Psoas muscle (tissue), 8 donors: ENCODE data around the gene FADS2. TPM values are rescaled to one million over a fixed set of nuclear protein-coding genes. Genes with fewer than 3 reads are reported as not detected.

Experiments
- ATAC-seq, 4 donors: fragments of 200-7000 bp; cut with Tn5 transposase; one replicate each; pipeline ENCODE4 v1.9.1; 2020; ENCODE audit warnings: moderate library complexity in 3 of 4, mild to moderate bottlenecking in 2 of 4
- DNase-seq, 2 donors: peaks; one replicate each; pipeline ENCODE4 v3.0.0-alpha.2; 2020
- H3K27ac ChIP-seq: fragments of 200-600 bp; one replicate; pipeline ENCODE4 v1.8.0; 2022
- H3K27me3 ChIP-seq, 3 donors: fragments of 200-600 bp in 1 of 3; one replicate each; pipeline versions ENCODE4 v1.6.1 to v1.8.0; 2013 to 2022; ENCODE audit warnings: low read length in 2 of 3, mild to moderate bottlenecking in 2 of 3, moderate library complexity in 1 of 3; ENCODE audit not compliant: insufficient read depth in 3 of 3
- H3K36me3 ChIP-seq, 2 donors: fragments of 200-600 bp in 1 of 2; one replicate each; pipeline versions ENCODE4 v1.6.1 to v1.8.0; 2013 to 2022; ENCODE audit warnings: low read depth in 1 of 2, mild to moderate bottlenecking in 1 of 2, moderate library complexity in 1 of 2; ENCODE audit not compliant: insufficient read depth in 1 of 2
- H3K4me1 ChIP-seq: fragments of 200-600 bp; one replicate; pipeline ENCODE4 v1.8.0; 2022
- H3K4me3 ChIP-seq: fragments of 200-600 bp; one replicate; pipeline ENCODE4 v1.8.0; 2022; ENCODE audit warnings: mild to moderate bottlenecking
- H3K9me3 ChIP-seq: fragments of 200-600 bp; one replicate; pipeline ENCODE4 v1.8.0; 2022
- WGBS, 3 donors: extraction: QIAGEN DNeasy Blood & Tissue Kit; methylation state at CpG; one replicate each; pipeline versions ENCODE4 v1.1.6 to v1.1.7; 2013; 5-methylcytosine and 5-hydroxymethylcytosine counted together
- intact Hi-C, 2 donors: fragments of 100-400 bp; cut with DNase I; formaldehyde crosslinking; loops; one replicate each; pipeline versions ENCODE4 v1.11.0 to v1.14.2; 2022
- polyA plus RNA-seq, 3 donors: library from polyadenylated mRNA; stranded (reverse); fragments of 200-250 nt; gene quantifications; one replicate each; pipeline ENCODE4 v1.2.3, GENCODE V29; 2013
- total RNA-seq, 4 donors: library from RNA; stranded (reverse); fragmentation: NEBNext Ultra II Directional in 2 of 4; extraction: Animal tissue kit (Norgen Biotek cat#: 25700) in 2 of 4; gene quantifications; one replicate each; pipeline versions ENCODE4 v1.2.1 to v1.2.4, GENCODE V29; 2021 to 2023
- TF ChIP-seq, protein P1 (sequence below): fragments of 200-600 bp; IDR thresholded peaks from one replicate; pipeline ENCODE4 v1.8.0; 2022; ENCODE audit warnings: antibody characterized with exemption
- donor health status: healthy with polysubstance abuse.
- donor health status: DM: no; HTN: no; CAD: no; lungs with moderate emphysema.
- donor health status: Bipolar disorder and iron deficiency.
- donor health status: healthy.
- donor health status: DM: yes; HTN: yes; CAD: no.
- donor health status: DM: no; HTN: no; CAD: no.
- donor health status: DM: no; HTN: no; CAD: no.
- donor health status: DM: yes; HTN: yes; CAD: no.

Gene FADS2
- total and polyA plus RNA-seq, 7 donors, result 2.2 to 8.4 (median 5.5) TPM

DNA sequence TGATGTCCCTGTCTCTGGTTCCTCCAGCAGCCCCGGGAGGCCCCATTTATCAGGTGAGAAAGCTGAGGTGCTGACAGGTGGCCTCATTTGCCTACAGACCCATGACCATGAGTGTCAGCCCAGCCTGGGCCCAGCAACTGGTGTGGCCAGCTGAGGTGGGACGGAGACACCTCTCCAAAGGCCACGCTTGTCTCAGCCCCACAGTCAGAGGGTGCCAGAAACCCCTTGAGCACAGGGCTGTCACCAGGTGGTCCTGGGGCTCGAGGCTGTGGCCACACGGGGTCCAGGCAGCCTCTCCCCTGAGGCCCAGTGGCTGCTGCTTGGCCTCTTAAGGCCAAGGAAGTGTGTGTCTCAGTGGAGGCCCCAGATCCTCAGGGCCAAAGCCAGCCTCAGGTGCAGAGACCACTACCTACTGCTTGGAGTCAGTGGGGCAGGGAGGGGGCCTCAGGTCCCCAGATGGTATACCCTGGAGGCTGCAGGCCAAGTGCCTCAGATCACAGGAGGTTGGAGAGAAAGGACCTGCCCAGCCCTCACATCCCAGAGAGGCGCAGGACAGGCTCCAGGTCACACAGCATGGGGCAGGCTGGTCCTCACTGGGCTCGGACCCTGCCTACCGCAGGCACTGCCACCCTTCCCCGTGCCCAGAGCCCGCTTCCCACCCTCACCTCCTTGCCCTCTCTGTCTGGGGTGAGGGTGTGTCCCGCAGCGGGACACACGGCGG, 77.9 kb downstream of the FADS2 start:
- intact Hi-C loops, result no loop called here
- Histone ChIP-seq H3K9me3 (no peaks in the 10 kb centered on the region), H3K27me3 (no peaks in the 10 kb centered on the region), H3K4me1 (no peaks in the 10 kb centered on the region), H3K4me3 (no peak overlapping the region), H3K36me3 (peaks cover 0 to 21% of the 10 kb centered on the region in 2 donors), H3K27ac (no peak overlapping the region)
- WGBS, 3 donors, result 89 to 91% (median 90%) methylated on average over 13 to 14 of the region's 14 CpGs
- ATAC-seq, result no peak
- no peak for DNase-seq
- TF ChIP-seq, protein P1, sequence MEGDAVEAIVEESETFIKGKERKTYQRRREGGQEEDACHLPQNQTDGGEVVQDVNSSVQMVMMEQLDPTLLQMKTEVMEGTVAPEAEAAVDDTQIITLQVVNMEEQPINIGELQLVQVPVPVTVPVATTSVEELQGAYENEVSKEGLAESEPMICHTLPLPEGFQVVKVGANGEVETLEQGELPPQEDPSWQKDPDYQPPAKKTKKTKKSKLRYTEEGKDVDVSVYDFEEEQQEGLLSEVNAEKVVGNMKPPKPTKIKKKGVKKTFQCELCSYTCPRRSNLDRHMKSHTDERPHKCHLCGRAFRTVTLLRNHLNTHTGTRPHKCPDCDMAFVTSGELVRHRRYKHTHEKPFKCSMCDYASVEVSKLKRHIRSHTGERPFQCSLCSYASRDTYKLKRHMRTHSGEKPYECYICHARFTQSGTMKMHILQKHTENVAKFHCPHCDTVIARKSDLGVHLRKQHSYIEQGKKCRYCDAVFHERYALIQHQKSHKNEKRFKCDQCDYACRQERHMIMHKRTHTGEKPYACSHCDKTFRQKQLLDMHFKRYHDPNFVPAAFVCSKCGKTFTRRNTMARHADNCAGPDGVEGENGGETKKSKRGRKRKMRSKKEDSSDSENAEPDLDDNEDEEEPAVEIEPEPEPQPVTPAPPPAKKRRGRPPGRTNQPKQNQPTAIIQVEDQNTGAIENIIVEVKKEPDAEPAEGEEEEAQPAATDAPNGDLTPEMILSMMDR, result no peak

DNA sequence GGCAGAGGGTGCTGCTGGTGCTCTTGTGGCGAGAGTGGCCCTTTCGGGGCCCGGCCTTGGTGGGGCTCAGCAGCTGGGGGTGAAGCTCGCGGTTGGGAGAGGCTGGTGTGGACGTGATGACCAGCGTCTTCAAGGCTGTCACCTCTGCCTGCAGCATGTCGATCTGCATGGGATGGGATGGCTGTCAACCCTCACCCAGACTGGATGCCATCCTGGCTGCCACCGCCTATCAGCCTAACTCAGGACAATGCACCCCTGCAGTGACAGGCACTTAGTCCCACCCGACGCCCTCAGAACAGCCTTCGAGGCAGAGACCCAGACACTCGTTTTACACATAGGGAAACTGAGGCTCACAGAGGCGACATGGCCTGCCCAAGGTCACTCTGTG, 78.4 kb downstream of the FADS2 start:
- 89 to 92% (median 91%) methylated on average over 14 of the region's 14 CpGs for WGBS, 3 donors
- Histone ChIP-seq H3K4me1 (no peaks in the 10 kb centered on the region), H3K27me3 (no peaks in the 10 kb centered on the region), H3K36me3 (peaks cover 0 to 16% of the 10 kb centered on the region in 2 donors), H3K4me3 (no peak overlapping the region), H3K9me3 (no peaks in the 10 kb centered on the region), H3K27ac (no peak overlapping the region)
- ATAC-seq (no peak), DNase-seq (peak in 1 of 2 donors; percentile 5)
- TF ChIP-seq, protein P1, result no peak
- intact Hi-C loops, result no loop called here

DNA sequence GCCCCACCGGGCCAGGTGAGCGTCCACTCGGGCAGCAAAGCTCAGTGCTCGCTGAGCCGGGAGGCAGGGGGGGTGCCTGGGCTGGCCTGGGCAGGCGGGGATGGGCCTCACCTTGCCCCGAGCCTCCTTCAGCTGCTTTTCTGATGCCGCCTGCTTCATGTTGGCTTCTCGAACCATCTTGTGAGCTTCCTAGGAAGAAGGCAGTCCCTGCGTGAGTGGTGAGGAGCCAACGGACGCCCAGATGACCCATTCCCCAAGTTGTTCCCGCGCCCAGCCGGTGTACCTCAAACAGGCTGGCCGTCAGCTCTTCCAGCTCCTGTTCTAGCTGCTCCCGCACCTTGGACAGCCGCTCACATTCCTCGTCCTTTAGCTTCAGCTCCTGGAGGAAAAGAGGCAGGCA, 79.2 kb downstream of the FADS2 start:
- TF ChIP-seq, protein P1, result no peak
- no peaks in the 10 kb centered on the region for H3K4me1 ChIP-seq
- no peaks in the 10 kb centered on the region for H3K9me3 ChIP-seq
- 93 to 95% (median 94%) methylated on average over 14 to 19 of the region's 19 CpGs for WGBS, 3 donors
- intact Hi-C loops, result no loop called here
- H3K27me3 ChIP-seq, result no peaks in the 10 kb centered on the region
- no peak overlapping the region for H3K27ac ChIP-seq
- no peak for ATAC-seq
- peak; percentile 7 to 35 for DNase-seq
- peaks cover 0 to 11% of the 10 kb centered on the region in 2 donors for H3K36me3 ChIP-seq
- no peak overlapping the region for H3K4me3 ChIP-seq

DNA sequence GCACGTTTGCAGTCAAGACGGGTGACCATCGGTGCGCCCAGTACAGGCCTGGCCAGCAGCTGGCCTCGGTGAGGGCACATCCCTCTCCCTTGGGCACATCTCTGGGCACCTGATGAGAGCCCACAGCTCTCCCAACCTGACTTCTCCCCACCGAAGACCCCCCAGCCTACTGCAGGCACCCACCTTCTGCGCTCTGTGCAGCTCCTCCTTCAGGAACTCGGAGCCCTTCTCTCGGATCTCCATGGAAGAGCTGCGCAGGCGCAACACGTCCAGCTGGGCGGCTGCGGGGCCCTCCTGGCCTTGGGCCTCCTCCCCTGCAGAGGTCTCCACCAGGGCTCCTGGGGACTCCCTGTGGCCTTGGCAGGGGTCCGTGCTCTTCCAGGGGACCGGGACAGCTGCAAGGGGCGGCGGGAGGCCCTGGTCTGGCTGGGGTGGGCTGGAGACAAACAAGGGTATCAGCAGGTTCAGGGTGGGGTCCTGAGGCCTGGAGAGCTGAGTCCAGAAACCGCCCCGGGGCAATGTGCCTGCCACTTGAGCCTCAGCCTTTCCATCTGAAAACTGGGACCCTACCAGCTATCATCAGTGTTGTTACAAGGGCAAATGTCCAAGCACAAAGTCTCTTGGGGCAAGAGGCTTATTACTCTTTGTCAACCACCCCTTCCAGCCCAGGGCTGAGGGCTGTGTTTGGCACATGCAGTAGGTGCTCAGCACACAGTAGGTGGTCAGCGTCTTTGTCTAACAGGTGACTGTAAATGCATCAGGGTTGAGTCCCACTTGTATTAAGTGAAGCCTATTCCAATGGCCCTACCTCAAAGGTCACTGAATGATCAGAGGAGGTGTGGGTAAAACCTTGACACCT, 80.0 kb downstream of the FADS2 start:
- Histone ChIP-seq H3K27me3 (no peaks in the 10 kb centered on the region), H3K27ac (no peak overlapping the region), H3K36me3 (peaks cover 0 to 8% of the 10 kb centered on the region in 2 donors), H3K4me3 (no peak overlapping the region), H3K4me1 (no peaks in the 10 kb centered on the region), H3K9me3 (no peaks in the 10 kb centered on the region)
- 86 to 92% (median 88%) methylated on average over 20 to 21 of the region's 21 CpGs for WGBS, 3 donors
- DNase-seq (peak; percentile 9 to 55), ATAC-seq (no peak)
- TF ChIP-seq, protein P1, result no peak
- intact Hi-C loops, result no loop called here
